ENCODE data around the gene PRKX.
"Not testable (repeated sequence)": the region's sequence is repeated elsewhere in the genome, so short reads cannot be mapped to it uniquely, and the experiment has no call there.

PRKX gene

DNA sequence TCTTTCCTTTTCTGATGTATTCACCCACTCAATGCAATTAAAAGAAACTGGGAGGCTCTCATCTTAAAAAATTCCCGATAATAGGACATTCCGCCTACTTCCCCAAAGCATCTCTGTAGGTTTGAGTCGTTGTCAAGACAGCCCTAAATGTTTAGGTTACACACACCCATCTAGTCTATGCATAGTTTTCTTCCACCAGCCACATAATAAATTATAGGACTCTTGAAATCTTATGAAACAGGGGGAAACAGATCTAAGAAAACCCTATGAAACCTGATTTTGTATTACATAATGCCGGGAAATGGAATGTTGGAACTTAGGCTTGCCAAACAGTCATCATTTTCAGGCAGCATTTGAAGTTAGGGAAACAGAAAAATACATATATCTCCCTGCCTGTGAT is 150.0 kb downstream of the PRKX start:
- no peak for DNase-seq

DNA sequence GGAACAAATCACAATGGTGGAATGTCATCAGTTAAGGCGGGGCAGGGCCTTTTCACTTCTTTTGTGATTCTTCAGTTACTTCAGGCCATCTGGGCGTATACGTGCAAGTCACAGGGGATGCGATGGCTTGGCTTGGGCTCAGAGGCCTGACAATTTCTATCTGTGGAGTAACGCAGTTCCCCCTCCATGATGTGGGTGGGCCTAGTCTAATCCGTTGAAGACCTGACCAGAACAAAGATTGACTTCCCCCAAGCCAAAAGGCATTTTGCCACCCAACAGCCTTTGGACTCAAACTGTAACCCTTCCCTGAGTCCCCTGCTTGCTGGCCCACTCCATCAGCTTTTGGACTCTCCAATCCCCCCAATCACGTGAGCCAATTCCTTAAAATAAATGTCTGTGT is 153.4 kb downstream of the PRKX start:
- DNase-seq: not testable (repeated sequence)
